Neural progenitor cell (in vitro differentiated cells): ENCODE data around the gene AMBRA1. TPM values are rescaled to one million over a fixed set of nuclear protein-coding genes. Genes with fewer than 3 reads are reported as not detected.

ENCODE experiments used
- DNase-seq: peaks from one replicate; pipeline ENCODE4 v3.0.0-alpha.2; 2016; ENCODE audit warnings: low spot score
- H2AFZ ChIP-seq: fragments of 200-600 bp; sonication (generic); replicated peaks from 2 replicates; pipeline ENCODE4 v1.6.1; 2016; ENCODE audit warnings: antibody characterized with exemption
- H3F3A ChIP-seq: fragments of 200-600 bp; sonication (generic); 2 replicates; pipeline ENCODE4 v1.6.1; 2016; ENCODE audit warnings: antibody characterized with exemption, low read depth
- H3K27ac ChIP-seq: fragments of 200-600 bp; sonication (generic); 2 replicates; pipeline ENCODE4 v1.5.1; 2016; ENCODE audit warnings: mild to moderate bottlenecking
- H3K27me3 ChIP-seq: fragments of 200-600 bp; sonication (generic); 2 replicates; pipeline ENCODE4 v1.6.1; 2016; ENCODE audit warnings: mild to moderate bottlenecking, moderate library complexity
- H3K36me3 ChIP-seq: fragments of 200-600 bp; sonication (generic); 2 replicates; pipeline ENCODE4 v1.5.1; 2016
- H3K4me1 ChIP-seq: fragments of 200-600 bp; sonication (generic); 2 replicates; pipeline ENCODE4 v1.6.1; 2016; ENCODE audit warnings: mixed run types
- H3K4me2 ChIP-seq: fragments of 200-600 bp; sonication (generic); 2 replicates; pipeline ENCODE4 v1.6.1; 2016
- H3K4me3 ChIP-seq: fragments of 200-600 bp; sonication (generic); 2 replicates; pipeline ENCODE4 v1.5.1; 2016
- H3K79me2 ChIP-seq: fragments of 200-600 bp; sonication (generic); 2 replicates; pipeline ENCODE4 v1.6.1; 2016; ENCODE audit warnings: low read depth
- H3K9ac ChIP-seq: fragments of 200-600 bp; sonication (generic); 2 replicates; pipeline ENCODE4 v1.6.1; 2016
- H3K9me3 ChIP-seq: fragments of 200-600 bp; sonication (generic); 2 replicates; pipeline ENCODE4 v1.5.1; 2016; ENCODE audit warnings: low read depth
- H4K20me1 ChIP-seq: fragments of 200-600 bp; sonication (generic); 2 replicates; pipeline ENCODE4 v1.6.1; 2016; ENCODE audit warnings: low read depth
- H3K27ac Mint-ChIP-seq: 3 replicates; pipeline ENCODE4 v1.8.0; 2021; ENCODE audit warnings: mixed read lengths
- H3K27me3 Mint-ChIP-seq: 2 replicates; pipeline ENCODE4 v1.8.0; 2022; ENCODE audit warnings: low read depth, mild to moderate bottlenecking, inconsistent platforms, moderate library complexity, mixed read lengths; ENCODE audit not compliant: insufficient read depth
- H3K36me3 Mint-ChIP-seq: 3 replicates; pipeline ENCODE4 v1.8.0; 2021; ENCODE audit warnings: mixed read lengths
- H3K4me1 Mint-ChIP-seq: 3 replicates; pipeline ENCODE4 v1.8.0; 2021; ENCODE audit warnings: mixed read lengths
- H3K4me3 Mint-ChIP-seq: 3 replicates; pipeline ENCODE4 v1.8.0; 2021; ENCODE audit warnings: mild to moderate bottlenecking, moderate library complexity, mixed read lengths
- H3K9me3 Mint-ChIP-seq: 3 replicates; pipeline ENCODE4 v1.8.0; 2020; ENCODE audit warnings: mixed read lengths
- EZH2 ChIP-seq: fragments of 200-600 bp; sonication (generic); IDR thresholded peaks from 2 replicates; pipeline ENCODE4 v1.6.1; 2017; ENCODE audit warnings: antibody characterized with exemption, mild to moderate bottlenecking, moderate library complexity
- EZH2phosphoT487 ChIP-seq: fragments of 200-600 bp; sonication (generic); IDR thresholded peaks from 2 replicates; pipeline ENCODE4 v1.6.1; 2017; ENCODE audit warnings: antibody characterized with exemption
- total RNA-seq: library from RNA; depleted of rRNA; stranded (reverse); fragments of >200 nt; gene quantifications from 2 replicates; pipeline ENCODE4 v1.2.3, GENCODE V29; 2015; ENCODE audit warnings: low replicate concordance
- TF ChIP-seq, protein P1 (sequence below): fragments of 200-600 bp; sonication (generic); IDR thresholded peaks from 2 replicates; pipeline ENCODE4 v1.5.1; 2017; ENCODE audit warnings: antibody characterized with exemption, mild to moderate bottlenecking

AMBRA1 gene
- total RNA-seq, 1 donor from 2014 or later = 20.7 TPM

GRCh38 chr11:46477136-46477535 lies 116.7 kb downstream of the AMBRA1 start:
- no peaks in the 10 kb centered on the region for H3K27me3 Mint-ChIP-seq
- no peaks in the 10 kb centered on the region for H3K9me3 ChIP-seq

DNA sequence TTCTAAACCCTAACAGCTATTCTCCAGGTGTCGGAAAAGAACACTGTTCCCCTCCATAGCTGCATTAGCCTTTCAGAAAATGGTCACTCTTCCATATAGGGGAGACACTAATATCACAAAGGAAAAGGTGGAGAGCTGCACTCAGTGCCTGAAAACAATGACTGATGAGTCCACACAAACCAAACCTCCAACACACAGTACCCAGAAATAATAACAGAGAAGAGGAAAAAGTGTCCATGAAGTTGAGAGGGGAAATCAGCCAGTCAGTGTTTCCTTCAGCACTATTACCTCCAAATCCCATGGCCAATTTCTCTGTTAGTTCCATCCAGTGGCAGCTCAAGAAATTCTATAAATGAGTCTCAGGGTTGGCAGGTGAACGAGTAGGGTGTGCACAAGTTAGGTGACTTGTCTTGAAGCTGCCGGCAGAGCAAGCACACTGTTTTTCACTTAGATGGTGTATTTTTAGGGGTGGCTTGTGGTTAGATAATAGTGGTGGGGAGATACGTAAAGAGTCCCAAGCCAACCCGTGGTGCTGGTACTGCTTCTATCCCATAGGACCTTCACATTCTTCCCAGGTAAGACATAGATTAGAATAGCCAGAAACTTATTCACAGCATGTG lies 117.8 kb downstream of the AMBRA1 start:
- Histone ChIP-seq H3K79me2 (no peaks in the 10 kb centered on the region), H3K4me3 (no peak overlapping the region), H3K36me3 (no peaks in the 10 kb centered on the region), H3K27ac (no peak overlapping the region), H3K27me3 (no peaks in the 10 kb centered on the region), H2AFZ (no peak overlapping the region), H3K9me3 (no peaks in the 10 kb centered on the region), H3K4me2 (no peak overlapping the region), H4K20me1 (peaks cover 2% of the 10 kb centered on the region), H3K4me1 (peaks cover 3% of the 10 kb centered on the region), H3K9ac (no peak overlapping the region), H3F3A (no peaks in the 10 kb centered on the region)
- Mint-ChIP-seq H3K9me3 (no peaks in the 10 kb centered on the region), H3K4me3 (no peak overlapping the region), H3K27ac (no peak overlapping the region), H3K27me3 (no peaks in the 10 kb centered on the region), H3K36me3 (no peaks in the 10 kb centered on the region), H3K4me1 (no peaks in the 10 kb centered on the region)
- DNase-seq = no peak
- no peak for TF ChIP-seq EZH2
- TF ChIP-seq, protein P1, sequence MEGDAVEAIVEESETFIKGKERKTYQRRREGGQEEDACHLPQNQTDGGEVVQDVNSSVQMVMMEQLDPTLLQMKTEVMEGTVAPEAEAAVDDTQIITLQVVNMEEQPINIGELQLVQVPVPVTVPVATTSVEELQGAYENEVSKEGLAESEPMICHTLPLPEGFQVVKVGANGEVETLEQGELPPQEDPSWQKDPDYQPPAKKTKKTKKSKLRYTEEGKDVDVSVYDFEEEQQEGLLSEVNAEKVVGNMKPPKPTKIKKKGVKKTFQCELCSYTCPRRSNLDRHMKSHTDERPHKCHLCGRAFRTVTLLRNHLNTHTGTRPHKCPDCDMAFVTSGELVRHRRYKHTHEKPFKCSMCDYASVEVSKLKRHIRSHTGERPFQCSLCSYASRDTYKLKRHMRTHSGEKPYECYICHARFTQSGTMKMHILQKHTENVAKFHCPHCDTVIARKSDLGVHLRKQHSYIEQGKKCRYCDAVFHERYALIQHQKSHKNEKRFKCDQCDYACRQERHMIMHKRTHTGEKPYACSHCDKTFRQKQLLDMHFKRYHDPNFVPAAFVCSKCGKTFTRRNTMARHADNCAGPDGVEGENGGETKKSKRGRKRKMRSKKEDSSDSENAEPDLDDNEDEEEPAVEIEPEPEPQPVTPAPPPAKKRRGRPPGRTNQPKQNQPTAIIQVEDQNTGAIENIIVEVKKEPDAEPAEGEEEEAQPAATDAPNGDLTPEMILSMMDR = no peak
- TF ChIP-seq EZH2phosphoT487 = no peak

More at GRCh38 chr11:46477136-46477535, 116.7 kb downstream of the AMBRA1 start:
- TF ChIP-seq EZH2 (no peak), EZH2phosphoT487 (no peak)
- TF ChIP-seq, protein P1 = no peak
- Histone ChIP-seq H3K4me3 (no peak overlapping the region), H3K79me2 (no peaks in the 10 kb centered on the region), H3K4me1 (peaks cover 8% of the 10 kb centered on the region), H3F3A (no peaks in the 10 kb centered on the region), H3K4me2 (no peak overlapping the region), H3K36me3 (no peaks in the 10 kb centered on the region), H4K20me1 (peaks cover 11% of the 10 kb centered on the region), H3K9ac (no peak overlapping the region), H3K27me3 (no peaks in the 10 kb centered on the region), H3K27ac (no peak overlapping the region), H2AFZ (no peak overlapping the region)
- H3K36me3 Mint-ChIP-seq = peaks cover 1% of the 10 kb centered on the region
- DNase-seq = no peak
- H3K4me3 Mint-ChIP-seq = no peak overlapping the region
- H3K9me3 Mint-ChIP-seq = no peaks in the 10 kb centered on the region
- no peaks in the 10 kb centered on the region for H3K4me1 Mint-ChIP-seq
- H3K27ac Mint-ChIP-seq = no peak overlapping the region

- H4K20me1 ChIP-seq = no peaks in the 10 kb centered on the region
- no peaks in the 10 kb centered on the region for H3K27me3 ChIP-seq
- no peak overlapping the region for H3K4me3 Mint-ChIP-seq
- no peak overlapping the region for H3K4me2 ChIP-seq
- no peak overlapping the region for H3K4me3 ChIP-seq
- no peak overlapping the region for H3K9ac ChIP-seq
- H3F3A ChIP-seq = no peaks in the 10 kb centered on the region
- peaks cover 3% of the 10 kb centered on the region for H3K36me3 Mint-ChIP-seq
- H3K4me1 Mint-ChIP-seq = no peaks in the 10 kb centered on the region
- no peaks in the 10 kb centered on the region for H3K27me3 Mint-ChIP-seq
- H3K9me3 Mint-ChIP-seq = no peaks in the 10 kb centered on the region
- no peaks in the 10 kb centered on the region for H3K36me3 ChIP-seq
- TF ChIP-seq, protein P1 = no peak
- TF ChIP-seq EZH2phosphoT487 (no peak), EZH2 (no peak)
- H3K27ac Mint-ChIP-seq = no peak overlapping the region
- H3K9me3 ChIP-seq = no peaks in the 10 kb centered on the region
- H3K79me2 ChIP-seq = no peaks in the 10 kb centered on the region
- no peaks in the 10 kb centered on the region for H3K4me1 ChIP-seq
- DNase-seq = no peak
- no peak overlapping the region for H3K27ac ChIP-seq
- no peak overlapping the region for H2AFZ ChIP-seq
Observed at GRCh38 chr11:46475051-46475925, 118.5 kb downstream of the AMBRA1 start.
